IMR-90 (cell line): ENCODE measurements around the gene A1CF. TPM values are rescaled to one million over a fixed set of nuclear protein-coding genes. Genes with fewer than 3 reads are reported as not detected.

Source experiments
- ATAC-seq: fragments of 200-7000 bp; cut with Tn5 transposase; 2 replicates; pipeline ENCODE4 v1.9.1; 2020; ENCODE audit warnings: low read depth, mild to moderate bottlenecking, moderate library complexity
- BruUV-seq: library from RNA; stranded (reverse); fragments of 400-500 nt; replicated peaks from 2 replicates; lab custom pipeline; 2021; lab: Mats Ljungman, UMichigan
- CTCF ChIA-PET: fragments of 300-600 bp; formaldehyde crosslinking; extraction: SDS; loops from one replicate; lab custom pipeline; 2021; ENCODE audit warnings: antibody characterized with exemption; lab: Yijun Ruan, JAX
- POLR2A ChIA-PET: fragments of 300-600 bp; sonication (Branson Sonifier 250); formaldehyde crosslinking; loops from one replicate; lab custom pipeline; 2022; ENCODE audit warnings: antibody characterized with exemption; ENCODE audit not compliant: unreplicated experiment; lab: Charles Lee
- DNase-seq: peaks from one replicate; pipeline ENCODE4 v3.0.0; 2013
- H2AFZ ChIP-seq: replicated peaks from 2 replicates; pipeline ENCODE3; 2013; ENCODE audit warnings: low read length, mild to moderate bottlenecking; ENCODE audit not compliant: poor library complexity
- H2AK5ac ChIP-seq: 2 replicates; pipeline ENCODE4 v1.6.1; 2013; ENCODE audit warnings: low read depth, low read length, inconsistent platforms
- H2AK9ac ChIP-seq: replicated peaks from 2 replicates; pipeline ENCODE3; 2013; ENCODE audit warnings: mild to moderate bottlenecking, low read depth, low read length, moderate library complexity; ENCODE audit not compliant: poor library complexity
- H2BK120ac ChIP-seq: 2 replicates; pipeline ENCODE4 v1.6.1; 2013; ENCODE audit warnings: low read depth, low read length, inconsistent platforms
- H2BK15ac ChIP-seq: 3 replicates; pipeline ENCODE4 v1.6.1; 2013; ENCODE audit warnings: low read depth, low read length, inconsistent platforms
- H2BK20ac ChIP-seq: 2 replicates; pipeline ENCODE4 v1.6.1; 2013; ENCODE audit warnings: low read depth, mild to moderate bottlenecking, inconsistent platforms, low read length, moderate library complexity
- H2BK5ac ChIP-seq: 2 replicates; pipeline ENCODE4 v1.6.1; 2013; ENCODE audit warnings: mild to moderate bottlenecking, low read depth, low read length, inconsistent platforms; ENCODE audit not compliant: poor library complexity, severe bottlenecking
- H3K14ac ChIP-seq: replicated peaks from 2 replicates; pipeline ENCODE4 v1.6.1; 2013; ENCODE audit warnings: low read depth, low read length, inconsistent platforms
- H3K18ac ChIP-seq: 2 replicates; pipeline ENCODE4 v1.6.1; 2013; ENCODE audit warnings: low read depth, low read length, control low read depth
- H3K23ac ChIP-seq: 2 replicates; pipeline ENCODE4 v1.6.1; 2013; ENCODE audit warnings: low read depth, low read length, inconsistent platforms
- H3K27ac ChIP-seq: 2 replicates; pipeline ENCODE4 v1.5.1; 2013; ENCODE audit warnings: mild to moderate bottlenecking, control low read depth, low read length; ENCODE audit not compliant: insufficient read depth
- H3K27me3 ChIP-seq: 2 replicates; pipeline ENCODE4 v1.6.1; 2013; ENCODE audit warnings: low read length; ENCODE audit not compliant: control insufficient read depth, insufficient read depth
- H3K36me3 ChIP-seq: 2 replicates; pipeline ENCODE4 v1.6.1; 2013; ENCODE audit warnings: low read length, mixed read lengths; ENCODE audit not compliant: control insufficient read depth, insufficient read depth
- H3K4ac ChIP-seq: 2 replicates; pipeline ENCODE4 v1.6.1; 2013; ENCODE audit warnings: low read depth, low read length, inconsistent platforms
- H3K4me1 ChIP-seq: 2 replicates; pipeline ENCODE4 v1.6.1; 2013; ENCODE audit warnings: low read length, mixed read lengths; ENCODE audit not compliant: control insufficient read depth, insufficient read depth
- H3K4me2 ChIP-seq: 2 replicates; pipeline ENCODE4 v1.6.1; 2013; ENCODE audit warnings: low read depth, mild to moderate bottlenecking, control low read depth, low read length, moderate library complexity
- H3K4me3 ChIP-seq: 2 replicates; pipeline ENCODE4 v1.5.1; 2013; ENCODE audit warnings: low read depth, mild to moderate bottlenecking, control low read depth, low read length, moderate library complexity; ENCODE audit not compliant: insufficient read depth
- H3K56ac ChIP-seq: 2 replicates; pipeline ENCODE4 v1.6.1; 2013; ENCODE audit warnings: low read length, inconsistent platforms; ENCODE audit not compliant: insufficient read depth; ENCODE audit errors: extremely low read depth
- H3K79me1 ChIP-seq, 2 experiments: 2 replicates each; pipeline ENCODE4 v1.6.1; 2013; ENCODE audit warnings: low read length in 2 of 2, inconsistent platforms in 1 of 2, low read depth in 1 of 2
- H3K9ac ChIP-seq: 2 replicates; pipeline ENCODE4 v1.6.1; 2013; ENCODE audit warnings: low read depth, low read length, control low read depth
- H3K9me1 ChIP-seq: 2 replicates; pipeline ENCODE4 v1.6.1; 2013; ENCODE audit warnings: low read length, inconsistent platforms; ENCODE audit not compliant: insufficient read depth
- H3K9me3 ChIP-seq: 2 replicates; pipeline ENCODE4 v1.6.1; 2013; ENCODE audit warnings: low read length; ENCODE audit not compliant: control insufficient read depth, insufficient read depth
- H4K20me1 ChIP-seq: 2 replicates; pipeline ENCODE4 v1.6.1; 2013; ENCODE audit warnings: low read length, inconsistent platforms; ENCODE audit not compliant: insufficient read depth
- H4K5ac ChIP-seq: 2 replicates; pipeline ENCODE4 v1.6.1; 2013; ENCODE audit warnings: mild to moderate bottlenecking, low read depth, low read length, control low read depth
- H4K8ac ChIP-seq, 2 experiments: 2 replicates each; pipeline ENCODE4 v1.6.1; 2013; ENCODE audit warnings: low read depth in 2 of 2, low read length in 2 of 2, control low read depth in 1 of 2, inconsistent platforms in 1 of 2
- H4K91ac ChIP-seq: 2 replicates; pipeline ENCODE4 v1.6.1; 2013; ENCODE audit warnings: low read depth, low read length, inconsistent platforms; ENCODE audit not compliant: insufficient read depth
- FOS ChIP-seq: fragments of 150-350 bp; IDR thresholded peaks from 2 replicates; pipeline ENCODE4 v1.6.1; 2016; ENCODE audit warnings: low read depth, low read length
- SMC3 ChIP-seq: fragments of 150-350 bp; IDR thresholded peaks from 2 replicates; pipeline ENCODE4 v1.6.1; 2016; ENCODE audit warnings: low read depth, mild to moderate bottlenecking, antibody characterized with exemption, low read length, moderate library complexity
- dilution Hi-C: fragments of 300-500 bp; cut with HindIII; formaldehyde crosslinking; loops from one replicate; pipeline ENCODE4 v1.14.3; 2018; ENCODE audit warnings: low sequenced_read_pairs; ENCODE audit not compliant: unreplicated experiment
- in situ Hi-C: fragments of 300-500 bp; cut with MboI; formaldehyde crosslinking; loops from 3 replicates; pipeline ENCODE4 v1.14.3; 2019; ENCODE audit warnings: low sequenced_read_pairs, inconsistent platforms, mixed read lengths
- intact Hi-C: fragments of 100-400 bp; cut with micrococcal nuclease; formaldehyde crosslinking; loops from 2 replicates; pipeline ENCODE4 v1.10.0; 2022
- polyA plus RNA-seq, 3 experiments: library from polyadenylated mRNA; depleted of rRNA; stranded (reverse); fragments of >200 nt; gene quantifications; 2 replicates each; pipeline ENCODE4 v1.2.3, GENCODE V29; 2012; ENCODE audit warnings: low replicate concordance in 1 of 3
- total RNA-seq: library from RNA; depleted of rRNA; stranded (reverse); fragments of >200 nt; gene quantifications from 2 replicates; pipeline ENCODE4 v1.2.3, GENCODE V29; 2012

The A1CF gene
- total and polyA plus RNA-seq, 2 of the 4 experiments (the other 2 are of a cell fraction), result not detected

DNA sequence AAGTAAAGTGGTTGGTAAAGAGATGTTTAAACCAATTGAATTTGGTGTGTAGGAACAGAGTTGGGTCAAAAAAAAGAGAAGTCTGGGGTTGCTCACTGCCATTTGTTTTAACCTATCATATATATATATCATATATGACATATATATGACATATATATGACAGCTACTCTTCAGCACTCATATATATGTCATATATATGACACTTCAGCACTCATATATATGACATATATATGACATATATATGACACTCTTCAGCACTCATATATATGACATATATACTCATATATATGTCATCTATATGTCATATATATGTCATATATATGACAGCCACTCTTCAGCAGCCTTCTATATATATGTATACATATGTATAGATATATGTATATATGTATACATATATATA, 8.9 kb upstream of the A1CF start:
- ChIA-PET POLR2A (no interaction called here), CTCF (no interaction called here)
- no peak for ATAC-seq
- H3K56ac ChIP-seq, result no peak overlapping the region
- H4K5ac ChIP-seq, result no peak overlapping the region
- H2BK15ac ChIP-seq, result no peak overlapping the region
- H2AK5ac ChIP-seq, result no peak overlapping the region
- no peaks in the 10 kb centered on the region for H3K36me3 ChIP-seq
- no peaks in the 10 kb centered on the region for H3K9me3 ChIP-seq
- intact Hi-C loops (no loop called here), dilution Hi-C loops (no loop called here), in situ Hi-C loops (no loop called here)
- H3K4ac ChIP-seq, result no peak overlapping the region
- H3K4me3 ChIP-seq, result no peak overlapping the region
- no peaks in the 10 kb centered on the region for H3K79me1 ChIP-seq
- no peaks in the 10 kb centered on the region for H3K4me1 ChIP-seq
- no peak overlapping the region for H4K8ac ChIP-seq
- H4K20me1 ChIP-seq, result no peaks in the 10 kb centered on the region
- no peak overlapping the region for H2AFZ ChIP-seq
- H3K27me3 ChIP-seq, result peaks cover 6% of the 10 kb centered on the region
- H3K23ac ChIP-seq, result no peak overlapping the region
- H2BK20ac ChIP-seq, result no peak overlapping the region
- H3K27ac ChIP-seq, result no peak overlapping the region
- BruUV-seq, result no TSS peak
- H2BK5ac ChIP-seq, result no peak overlapping the region
- no peak overlapping the region for H2BK120ac ChIP-seq
- TF ChIP-seq SMC3 (no peak), FOS (no peak)
- no peak overlapping the region for H3K14ac ChIP-seq
- no peak overlapping the region for H3K9ac ChIP-seq
- H3K9me1 ChIP-seq, result no peaks in the 10 kb centered on the region
- no peak overlapping the region for H3K18ac ChIP-seq
- H2AK9ac ChIP-seq, result no peak overlapping the region
- no peak overlapping the region for H3K4me2 ChIP-seq
- no peak overlapping the region for H4K91ac ChIP-seq
- no peak for DNase-seq
